ENCODE measurements around the gene FTSJ3. TPM values are rescaled to one million over a fixed set of nuclear protein-coding genes. Genes with fewer than 3 reads are reported as not detected.
"Not testable (repeated sequence)": the region's sequence is repeated elsewhere in the genome, so short reads cannot be mapped to it uniquely, and the experiment has no call there.

Gene FTSJ3
- total RNA-seq, 1 donor from 2014 or later = 48.6 TPM

DNA sequence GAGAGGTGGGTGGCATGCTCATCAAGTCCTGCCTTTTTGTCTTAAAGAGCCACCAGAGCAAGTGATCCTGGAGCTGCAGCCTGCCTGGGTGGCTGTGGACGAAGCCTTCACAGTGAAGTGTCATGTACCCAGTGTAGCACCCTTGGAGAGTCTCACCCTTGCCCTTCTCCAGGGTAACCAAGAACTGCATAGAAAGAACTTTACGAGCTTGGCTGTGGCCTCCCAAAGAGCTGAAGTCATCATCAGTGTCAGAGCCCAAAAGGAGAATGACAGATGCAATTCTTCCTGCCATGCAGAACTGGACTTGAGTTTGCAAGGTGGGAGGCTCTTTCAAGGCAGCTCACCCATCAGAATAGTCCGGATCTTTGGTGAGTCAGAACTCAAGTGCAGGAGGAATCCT is 31.8 kb upstream of the FTSJ3 start:
- no peak for DNase-seq (ENCODE audit: low spot score)
- H3K4me1 Mint-ChIP-seq (ENCODE audit: unreplicated experiment) = no peaks in the 10 kb centered on the region
- H3K9me3 Mint-ChIP-seq (ENCODE audit: unreplicated experiment) = no peaks in the 10 kb centered on the region
- H3K4me3 Mint-ChIP-seq (ENCODE audit: unreplicated experiment) = no peak overlapping the region
- no peaks in the 10 kb centered on the region for H3K36me3 Mint-ChIP-seq (ENCODE audit: low read depth, unreplicated experiment)
- TF ChIP-seq, protein P1, sequence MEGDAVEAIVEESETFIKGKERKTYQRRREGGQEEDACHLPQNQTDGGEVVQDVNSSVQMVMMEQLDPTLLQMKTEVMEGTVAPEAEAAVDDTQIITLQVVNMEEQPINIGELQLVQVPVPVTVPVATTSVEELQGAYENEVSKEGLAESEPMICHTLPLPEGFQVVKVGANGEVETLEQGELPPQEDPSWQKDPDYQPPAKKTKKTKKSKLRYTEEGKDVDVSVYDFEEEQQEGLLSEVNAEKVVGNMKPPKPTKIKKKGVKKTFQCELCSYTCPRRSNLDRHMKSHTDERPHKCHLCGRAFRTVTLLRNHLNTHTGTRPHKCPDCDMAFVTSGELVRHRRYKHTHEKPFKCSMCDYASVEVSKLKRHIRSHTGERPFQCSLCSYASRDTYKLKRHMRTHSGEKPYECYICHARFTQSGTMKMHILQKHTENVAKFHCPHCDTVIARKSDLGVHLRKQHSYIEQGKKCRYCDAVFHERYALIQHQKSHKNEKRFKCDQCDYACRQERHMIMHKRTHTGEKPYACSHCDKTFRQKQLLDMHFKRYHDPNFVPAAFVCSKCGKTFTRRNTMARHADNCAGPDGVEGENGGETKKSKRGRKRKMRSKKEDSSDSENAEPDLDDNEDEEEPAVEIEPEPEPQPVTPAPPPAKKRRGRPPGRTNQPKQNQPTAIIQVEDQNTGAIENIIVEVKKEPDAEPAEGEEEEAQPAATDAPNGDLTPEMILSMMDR (IDR thresholded peaks at IDR 0.05; ENCODE audit: unreplicated experiment) = no peak
- H3K27ac Mint-ChIP-seq (ENCODE audit: unreplicated experiment) = no peak overlapping the region
- peaks cover 9% of the 10 kb centered on the region for H3K27me3 Mint-ChIP-seq (ENCODE audit: unreplicated experiment)

DNA sequence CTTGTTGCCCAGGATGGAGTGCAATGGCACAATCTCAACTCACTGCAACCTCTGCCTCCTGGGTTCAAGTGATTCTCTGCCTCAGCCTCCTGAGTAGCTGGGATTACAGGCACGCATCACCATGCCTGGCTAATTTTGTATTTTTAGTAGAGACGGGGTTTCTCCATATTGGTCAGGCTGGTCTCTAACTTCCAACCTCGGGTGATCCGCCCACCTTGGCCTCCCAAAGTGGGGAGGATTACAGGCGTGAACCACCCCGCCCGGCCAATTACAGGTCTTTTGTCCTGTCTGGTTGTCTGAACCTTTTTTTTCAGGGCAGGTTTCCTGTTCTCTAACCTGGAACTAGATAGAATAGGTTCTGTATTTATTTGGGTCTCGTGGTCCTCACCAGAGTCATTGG is 29.0 kb upstream of the FTSJ3 start:
- H3K27me3 Mint-ChIP-seq (ENCODE audit: unreplicated experiment); H3K9me3 Mint-ChIP-seq (ENCODE audit: unreplicated experiment); DNase-seq (ENCODE audit: low spot score); H3K4me1 Mint-ChIP-seq (ENCODE audit: unreplicated experiment); H3K27ac Mint-ChIP-seq (ENCODE audit: unreplicated experiment); H3K36me3 Mint-ChIP-seq (ENCODE audit: low read depth, unreplicated experiment); H3K4me3 Mint-ChIP-seq (ENCODE audit: unreplicated experiment): not testable (repeated sequence)

DNA sequence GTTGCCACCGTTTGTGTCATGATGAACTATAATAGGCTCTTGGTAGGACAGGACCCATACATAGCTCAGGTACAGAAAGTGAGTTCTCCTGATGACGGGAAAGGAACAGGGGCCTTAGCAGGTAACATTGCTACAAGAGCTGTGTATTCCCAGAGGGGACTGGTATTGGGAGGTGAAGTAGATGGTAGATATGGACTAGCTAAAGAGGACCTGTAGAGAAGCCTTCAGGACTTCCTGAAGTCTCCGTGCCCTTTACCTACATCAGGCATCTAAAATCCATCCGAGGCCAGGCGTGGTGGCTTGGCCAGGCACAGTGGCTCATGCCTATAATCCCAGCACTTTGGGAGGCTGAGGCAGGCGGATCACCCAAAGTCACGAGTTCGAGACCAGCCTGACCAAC is 27.7 kb upstream of the FTSJ3 start:
- no peaks in the 10 kb centered on the region for H3K36me3 Mint-ChIP-seq (ENCODE audit: low read depth, unreplicated experiment)
- peaks cover 6% of the 10 kb centered on the region for H3K27me3 Mint-ChIP-seq (ENCODE audit: unreplicated experiment)
- TF ChIP-seq, protein P1 (IDR thresholded peaks at IDR 0.05; ENCODE audit: unreplicated experiment) = no peak
- H3K9me3 Mint-ChIP-seq (ENCODE audit: unreplicated experiment) = no peaks in the 10 kb centered on the region
- DNase-seq (ENCODE audit: low spot score) = no peak
- no peak overlapping the region for H3K4me3 Mint-ChIP-seq (ENCODE audit: unreplicated experiment)
- no peak overlapping the region for H3K27ac Mint-ChIP-seq (ENCODE audit: unreplicated experiment)
- H3K4me1 Mint-ChIP-seq (ENCODE audit: unreplicated experiment) = no peaks in the 10 kb centered on the region

DNA sequence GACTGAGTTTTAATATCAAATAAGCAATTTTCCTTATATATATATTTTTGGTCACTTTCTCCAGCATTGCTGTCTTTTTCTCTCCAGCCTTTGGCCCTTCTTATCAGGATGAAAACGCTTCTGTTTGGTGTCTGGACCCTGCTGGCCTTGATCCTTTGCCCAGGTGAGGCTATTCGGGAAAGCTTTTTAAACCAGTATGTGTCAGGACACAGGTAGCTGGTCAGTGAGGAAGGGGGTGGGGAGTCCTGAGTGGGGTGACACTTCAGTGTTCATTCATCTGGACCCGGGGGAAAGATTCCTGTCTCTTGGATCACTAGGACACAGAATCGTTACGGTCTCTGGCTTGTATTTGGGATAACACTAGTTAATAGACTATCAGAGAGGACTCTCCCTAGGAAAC is 27.2 kb upstream of the FTSJ3 start:
- Mint-ChIP-seq H3K4me3 (ENCODE audit: unreplicated experiment) (no peak overlapping the region), H3K36me3 (ENCODE audit: low read depth, unreplicated experiment) (no peaks in the 10 kb centered on the region), H3K27me3 (ENCODE audit: unreplicated experiment) (peaks cover 6% of the 10 kb centered on the region), H3K4me1 (ENCODE audit: unreplicated experiment) (peaks cover 2% of the 10 kb centered on the region), H3K27ac (ENCODE audit: unreplicated experiment) (no peak overlapping the region), H3K9me3 (ENCODE audit: unreplicated experiment) (no peaks in the 10 kb centered on the region)
- no peak for DNase-seq (ENCODE audit: low spot score)
- TF ChIP-seq, protein P1 (IDR thresholded peaks at IDR 0.05; ENCODE audit: unreplicated experiment) = no peak

DNA sequence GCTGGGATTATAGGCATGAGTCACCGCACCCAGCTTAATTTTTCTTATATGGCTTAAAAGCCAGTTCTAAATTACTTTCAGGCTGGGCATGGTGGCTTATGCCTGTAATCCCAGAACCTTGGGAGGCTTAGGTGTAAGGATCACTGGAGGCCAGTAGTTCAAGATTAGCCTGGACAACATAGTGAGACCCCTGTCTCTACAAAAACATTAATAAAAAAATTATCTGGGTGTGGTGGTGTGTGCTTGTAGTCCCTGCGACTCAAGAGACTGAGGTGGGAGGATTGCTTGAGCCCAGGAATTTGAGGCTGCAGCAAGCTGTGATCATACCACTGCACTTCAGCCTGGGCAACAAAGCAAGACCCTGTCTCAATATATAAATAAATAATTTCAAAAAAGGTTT is 25.8 kb upstream of the FTSJ3 start:
- no peak overlapping the region for H3K27ac Mint-ChIP-seq (ENCODE audit: unreplicated experiment)
- peaks cover 9% of the 10 kb centered on the region for H3K27me3 Mint-ChIP-seq (ENCODE audit: unreplicated experiment)
- H3K4me3 Mint-ChIP-seq (ENCODE audit: unreplicated experiment) = no peak overlapping the region
- H3K36me3 Mint-ChIP-seq (ENCODE audit: low read depth, unreplicated experiment) = peaks cover under 1% of the 10 kb centered on the region
- H3K4me1 Mint-ChIP-seq (ENCODE audit: unreplicated experiment) = peaks cover 4% of the 10 kb centered on the region
- DNase-seq (ENCODE audit: low spot score) = no peak
- TF ChIP-seq, protein P1 (IDR thresholded peaks at IDR 0.05; ENCODE audit: unreplicated experiment) = no peak
- no peaks in the 10 kb centered on the region for H3K9me3 Mint-ChIP-seq (ENCODE audit: unreplicated experiment)

DNA sequence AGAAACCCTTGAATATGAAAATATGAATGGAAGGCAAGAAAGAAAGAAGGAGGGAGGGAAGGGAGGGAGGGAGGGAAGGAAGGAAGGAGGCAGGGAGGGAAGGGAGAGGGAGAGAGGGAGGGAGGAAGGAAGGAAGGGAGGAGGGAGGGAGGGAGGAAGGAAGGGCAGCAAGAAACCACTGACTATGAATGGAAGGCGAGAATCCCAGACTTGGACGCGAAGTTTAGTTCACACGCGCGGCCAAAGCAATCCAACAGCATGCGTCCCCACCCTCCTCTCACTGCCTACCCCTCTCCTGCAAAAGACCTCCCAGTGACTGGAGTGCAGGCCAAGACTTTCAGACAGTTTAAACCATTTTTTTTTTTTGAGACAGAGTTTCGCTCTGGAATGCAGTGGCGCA is 22.9 kb upstream of the FTSJ3 start:
- Mint-ChIP-seq H3K4me3 (ENCODE audit: unreplicated experiment) (no peak overlapping the region), H3K4me1 (ENCODE audit: unreplicated experiment) (peaks cover 8% of the 10 kb centered on the region), H3K27me3 (ENCODE audit: unreplicated experiment) (peaks cover 9% of the 10 kb centered on the region)

More for the DNA sequence above, 22.9 kb upstream of the FTSJ3 start:
- no peak for DNase-seq (ENCODE audit: low spot score)
- Mint-ChIP-seq H3K27ac (ENCODE audit: unreplicated experiment) (no peak overlapping the region), H3K36me3 (ENCODE audit: low read depth, unreplicated experiment) (peaks cover 5% of the 10 kb centered on the region), H3K9me3 (ENCODE audit: unreplicated experiment) (no peaks in the 10 kb centered on the region)
- TF ChIP-seq, protein P1 (IDR thresholded peaks at IDR 0.05; ENCODE audit: unreplicated experiment) = no peak

Measured in endothelial cell (in vitro differentiated cells).